Pancreas (tissue), 10 donors: ENCODE results near the gene STAT4. TPM values are rescaled to one million over a fixed set of nuclear protein-coding genes. Genes with fewer than 3 reads are reported as not detected.

Source experiments
- ATAC-seq, 4 donors: fragments of 200-7000 bp; cut with Tn5 transposase; one replicate each; pipeline versions ENCODE4 v1.8.0 to v1.9.1; 2020; ENCODE audit warnings: mild to moderate bottlenecking in 4 of 4, moderate library complexity in 4 of 4
- DNase-seq, 6 donors: peaks; one replicate each; pipeline ENCODE4 v3.0.0-alpha.2; 2020
- FAIRE-seq: peaks from 2 replicates; lab custom pipeline; 2012; peaks lifted over from hg19 to GRCh38; lab: Jason Lieb, UNC
- H3K27ac ChIP-seq, 4 donors: fragments of 200-600 bp; sonication (generic); 1 replicate in 3 of 4; 2 replicates in 1 of 4; pipeline versions ENCODE4 v1.5.0 to v1.8.0; 2020
- H3K27me3 ChIP-seq, 4 donors: fragments of 200-600 bp; one replicate each; pipeline ENCODE4 v1.8.0; 2021
- H3K36me3 ChIP-seq, 3 donors: fragments of 200-600 bp; sonication (generic) in 1 of 3; one replicate each; pipeline versions ENCODE4 v1.5.0 to v1.8.0; 2020 to 2021
- H3K4me1 ChIP-seq, 3 donors: fragments of 200-600 bp; one replicate each; pipeline ENCODE4 v1.8.0; 2021
- H3K4me3 ChIP-seq, 4 donors: fragments of 200-600 bp; sonication (generic) in 2 of 4; one replicate each; pipeline versions ENCODE4 v1.5.0 to v1.8.0; 2020 to 2021
- H3K9me3 ChIP-seq, 4 donors: fragments of 200-600 bp; one replicate each; pipeline ENCODE4 v1.8.0; 2021
- WGBS, 2 donors: extraction: QIAGEN DNeasy Blood & Tissue Kit; methylation state at CpG; one replicate each; pipeline ENCODE4 v1.1.7; 2013; 5-methylcytosine and 5-hydroxymethylcytosine counted together
- intact Hi-C, 3 donors: fragments of 100-400 bp; cut with DNase I; formaldehyde crosslinking; loops; one replicate each; pipeline versions ENCODE4 v1.11.1 to v1.14.2; 2022
- polyA plus RNA-seq, 2 donors: library from polyadenylated mRNA; stranded (reverse); fragments of 200-250 nt; gene quantifications; one replicate each; pipeline ENCODE4 v1.2.3, GENCODE V29; 2013
- total RNA-seq, 6 donors: library from RNA; stranded (reverse); fragmentation: NEBNext Ultra II Directional in 4 of 6; extraction: Animal tissue kit (Norgen Biotek cat#: 25700) in 4 of 6; gene quantifications; one replicate each; pipeline versions ENCODE4 v1.2.1 to v1.2.4, GENCODE V29; 2021 to 2023
- TF ChIP-seq, protein P1 (sequence below), 4 donors: fragments of 200-600 bp; sonication (generic) in 3 of 4; IDR thresholded peaks; one replicate each; pipeline versions ENCODE4 v1.5.0 to v1.8.0; 2021; ENCODE audit warnings: antibody characterized with exemption in 4 of 4
- donor health status: healthy with polysubstance abuse.
- donor health status: DM: no; HTN: no; CAD: no; lungs with moderate emphysema.
- donor health status: DM: no; HTN: no; CAD: no.
- donor health status: control.
- donor health status: control.
- donor health status: Bipolar disorder and iron deficiency.
- donor health status: DM: yes; HTN: yes; CAD: no.
- donor health status: DM: no; HTN: no; CAD: no.
- donor health status: DM: no; HTN: no; CAD: no.
- donor health status: DM: yes; HTN: yes; CAD: no.

Gene STAT4
- total and polyA plus RNA-seq, 8 donors: 0.60 to 6.4 (median 1.8) TPM

DNA sequence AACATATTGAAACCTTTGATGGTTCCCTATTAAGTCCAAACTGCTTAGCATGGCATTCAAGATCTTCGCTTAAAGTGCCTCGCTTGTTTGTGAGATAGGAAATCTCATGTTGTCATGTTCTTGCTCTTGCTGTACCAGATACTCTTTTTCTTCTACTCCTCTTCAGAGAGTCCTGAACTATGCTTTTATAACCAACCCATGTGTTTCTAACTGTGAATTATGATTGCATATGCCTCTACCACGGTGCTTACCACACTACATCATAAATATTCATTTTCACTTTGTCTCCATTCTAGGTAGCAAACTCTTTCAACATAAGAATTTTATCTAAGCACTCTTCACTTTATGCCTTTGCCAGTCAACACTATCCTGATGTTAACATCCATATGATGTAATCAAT lies 23.6 kb downstream of the STAT4 start:
- H3K4me3 ChIP-seq: no peak overlapping the region
- DNase-seq: no peak
- intact Hi-C loops: no loop called here
- WGBS, 2 donors: 92 to 96% methylated on average over 3 of the region's 3 CpGs
- TF ChIP-seq, protein P1, sequence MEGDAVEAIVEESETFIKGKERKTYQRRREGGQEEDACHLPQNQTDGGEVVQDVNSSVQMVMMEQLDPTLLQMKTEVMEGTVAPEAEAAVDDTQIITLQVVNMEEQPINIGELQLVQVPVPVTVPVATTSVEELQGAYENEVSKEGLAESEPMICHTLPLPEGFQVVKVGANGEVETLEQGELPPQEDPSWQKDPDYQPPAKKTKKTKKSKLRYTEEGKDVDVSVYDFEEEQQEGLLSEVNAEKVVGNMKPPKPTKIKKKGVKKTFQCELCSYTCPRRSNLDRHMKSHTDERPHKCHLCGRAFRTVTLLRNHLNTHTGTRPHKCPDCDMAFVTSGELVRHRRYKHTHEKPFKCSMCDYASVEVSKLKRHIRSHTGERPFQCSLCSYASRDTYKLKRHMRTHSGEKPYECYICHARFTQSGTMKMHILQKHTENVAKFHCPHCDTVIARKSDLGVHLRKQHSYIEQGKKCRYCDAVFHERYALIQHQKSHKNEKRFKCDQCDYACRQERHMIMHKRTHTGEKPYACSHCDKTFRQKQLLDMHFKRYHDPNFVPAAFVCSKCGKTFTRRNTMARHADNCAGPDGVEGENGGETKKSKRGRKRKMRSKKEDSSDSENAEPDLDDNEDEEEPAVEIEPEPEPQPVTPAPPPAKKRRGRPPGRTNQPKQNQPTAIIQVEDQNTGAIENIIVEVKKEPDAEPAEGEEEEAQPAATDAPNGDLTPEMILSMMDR (IDR thresholded peaks at IDR 0.05): no peak
- FAIRE-seq: no peak
- no peaks in the 10 kb centered on the region for H3K27me3 ChIP-seq
- no peak for ATAC-seq
- no peaks in the 10 kb centered on the region for H3K4me1 ChIP-seq
- H3K9me3 ChIP-seq: no peaks in the 10 kb centered on the region
- no peaks in the 10 kb centered on the region for H3K36me3 ChIP-seq
- no peak overlapping the region for H3K27ac ChIP-seq

DNA sequence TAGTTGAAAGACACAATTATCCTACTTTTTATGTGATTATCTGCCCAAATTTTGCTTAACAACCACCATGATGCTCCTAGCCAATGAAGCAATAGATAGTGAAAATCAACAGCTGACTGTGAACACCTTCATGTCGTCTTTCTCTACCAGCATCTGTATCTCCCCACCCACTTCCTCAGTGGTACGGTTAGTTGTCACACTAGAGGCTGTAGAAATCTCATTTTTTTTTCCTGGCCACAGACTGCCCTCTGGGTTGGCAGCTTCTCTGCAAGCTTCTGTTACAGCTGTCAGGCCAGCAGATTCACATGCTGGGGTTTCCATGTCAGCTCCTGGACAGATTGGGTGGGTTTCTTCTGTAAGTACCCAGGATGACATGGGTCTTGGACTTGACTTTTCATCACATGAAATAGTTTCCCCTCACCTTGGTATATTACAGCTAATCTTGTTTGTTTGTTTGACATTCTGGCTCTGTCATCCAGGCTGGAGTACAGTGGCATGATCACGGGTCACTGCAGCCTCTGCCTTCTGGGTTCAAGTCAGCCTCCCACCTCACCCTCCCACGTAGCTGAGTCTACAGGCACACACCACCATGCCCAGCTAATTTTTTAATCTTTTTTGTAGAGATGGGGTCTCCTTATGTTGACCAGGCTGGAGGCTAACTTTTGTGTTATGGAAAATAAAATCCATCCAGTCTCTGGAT lies 24.3 kb downstream of the STAT4 start:
- no peak for DNase-seq
- TF ChIP-seq, protein P1 (IDR thresholded peaks at IDR 0.05): no peak
- intact Hi-C loops: no loop called here
- no peak overlapping the region for H3K4me3 ChIP-seq
- H3K9me3 ChIP-seq: no peaks in the 10 kb centered on the region
- FAIRE-seq: no peak
- no peaks in the 10 kb centered on the region for H3K27me3 ChIP-seq
- ATAC-seq: no peak
- no peaks in the 10 kb centered on the region for H3K4me1 ChIP-seq
- H3K36me3 ChIP-seq: no peaks in the 10 kb centered on the region
- no peak overlapping the region for H3K27ac ChIP-seq
- whole genome bisulfite sequencing, 2 donors: 69 to 71% methylated on average over 4 of the region's 4 CpGs

DNA sequence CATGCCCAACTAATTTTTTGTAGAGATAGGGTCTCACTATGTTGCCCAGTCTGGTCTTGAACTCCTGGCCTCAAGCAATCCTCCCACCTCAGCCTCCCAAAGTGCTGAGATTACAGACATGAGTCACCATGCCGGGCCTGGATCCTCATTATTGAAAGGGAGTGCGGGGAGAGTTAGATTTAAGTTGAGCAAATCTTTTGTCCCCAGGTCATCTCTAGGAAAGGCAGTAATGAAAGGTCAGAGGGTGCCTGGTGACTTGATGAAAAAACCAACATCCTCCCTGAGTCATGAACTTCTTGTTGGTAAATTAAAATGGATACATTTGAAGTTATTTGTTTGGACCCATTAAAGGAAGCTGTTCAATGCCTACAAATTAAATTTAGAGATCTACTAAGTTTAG lies 25.1 kb downstream of the STAT4 start:
- WGBS, 2 donors: 43 to 50% methylated on average over 2 of the region's 2 CpGs
- intact Hi-C loops: no loop called here

DNA sequence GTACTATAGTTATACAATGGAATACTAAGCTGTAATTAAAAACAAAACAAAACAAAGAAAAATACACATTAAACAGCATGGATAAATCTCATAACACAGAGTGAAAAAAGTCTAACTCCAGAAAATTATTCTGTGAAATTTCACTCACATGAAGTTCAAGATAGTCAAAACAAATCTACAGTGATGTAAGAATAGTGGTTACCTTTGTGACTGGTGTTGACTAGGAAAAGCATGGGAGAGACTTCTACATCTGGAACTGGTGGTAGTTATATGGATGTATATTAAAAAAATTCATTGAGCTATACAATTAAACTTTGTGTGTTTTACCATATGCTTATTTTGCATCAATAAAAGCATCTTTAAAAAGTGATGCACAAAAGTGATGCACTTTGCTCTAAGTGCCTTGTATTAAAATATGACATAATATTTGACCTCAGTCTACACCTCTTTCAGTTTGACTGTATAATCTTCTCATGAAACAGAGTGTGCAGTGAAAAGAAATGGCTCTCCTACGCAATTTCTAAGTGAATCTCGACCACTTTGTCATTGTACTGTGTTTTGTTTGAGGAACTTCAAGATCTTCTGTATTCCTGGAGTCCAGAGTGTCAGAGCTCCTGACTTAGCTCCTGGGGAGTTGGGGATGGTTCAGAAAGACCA lies 28.0 kb downstream of the STAT4 start:
- H3K4me1 ChIP-seq: no peaks in the 10 kb centered on the region
- ATAC-seq (no peak), FAIRE-seq (no peak), DNase-seq (no peak)
- WGBS, 2 donors: 73 to 89% methylated on average over 2 of the region's 2 CpGs
- no peak overlapping the region for H3K27ac ChIP-seq
- H3K36me3 ChIP-seq: no peaks in the 10 kb centered on the region
- TF ChIP-seq, protein P1 (IDR thresholded peaks at IDR 0.05): no peak
- no peak overlapping the region for H3K4me3 ChIP-seq
- H3K27me3 ChIP-seq: no peaks in the 10 kb centered on the region
- intact Hi-C loops: no loop called here
- no peaks in the 10 kb centered on the region for H3K9me3 ChIP-seq

More for the DNA sequence above, 25.1 kb downstream of the STAT4 start:
- Histone ChIP-seq H3K27ac (no peak overlapping the region), H3K27me3 (no peaks in the 10 kb centered on the region), H3K9me3 (no peaks in the 10 kb centered on the region), H3K4me3 (no peak overlapping the region), H3K4me1 (no peaks in the 10 kb centered on the region), H3K36me3 (no peaks in the 10 kb centered on the region)
- FAIRE-seq: no peak
- TF ChIP-seq, protein P1 (IDR thresholded peaks at IDR 0.05): no peak
- ATAC-seq: no peak
- DNase-seq: no peak

DNA sequence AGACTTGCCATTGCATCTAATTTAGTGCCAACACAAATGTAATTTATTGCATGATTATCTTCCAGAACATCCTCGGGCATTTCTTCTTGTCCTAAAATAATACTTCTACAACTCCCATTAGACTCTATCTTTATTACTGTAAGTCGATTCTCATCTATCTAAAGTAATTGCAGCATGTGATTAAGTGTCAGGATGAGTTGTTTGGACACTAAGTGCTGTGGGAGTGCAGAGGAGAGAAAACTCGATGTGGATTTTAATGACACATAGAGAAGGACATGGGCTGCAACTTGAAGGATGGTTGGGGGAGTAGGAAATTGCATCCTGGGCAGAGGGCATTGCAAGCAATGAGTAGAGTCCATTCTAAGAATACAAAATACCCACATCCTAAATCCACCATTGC lies 33.5 kb downstream of the STAT4 start:
- Histone ChIP-seq H3K9me3 (no peaks in the 10 kb centered on the region), H3K4me3 (no peak overlapping the region), H3K27me3 (no peaks in the 10 kb centered on the region), H3K4me1 (no peaks in the 10 kb centered on the region), H3K36me3 (no peaks in the 10 kb centered on the region), H3K27ac (no peak overlapping the region)
- FAIRE-seq: no peak
- intact Hi-C loops: no loop called here
- TF ChIP-seq, protein P1 (IDR thresholded peaks at IDR 0.05): no peak
- WGBS, 2 donors: 52 to 72% methylated on average over 3 of the region's 3 CpGs
- no peak for ATAC-seq
- no peak for DNase-seq
